GM19395 (cell line): ENCODE data around the gene AMBP.

ENCODE experiments used
- ATAC-seq: cut with Tn5 transposase; IDR thresholded peaks from one replicate; pipeline ENCODE4 v1.9.1; 2021; ENCODE audit warnings: mild to moderate bottlenecking, moderate library complexity; ENCODE audit not compliant: unreplicated experiment

Gene AMBP

GRCh38 chr9:114078021-114078780 lies at the start of gene AMBP:
Gene AMBP (minus strand): TSS chr9:114078300. CDS start chr9:114078209, 91 bp downstream.
- ATAC-seq = no peak

GRCh38 chr9:114126247-114127060 lies 48.4 kb upstream of the AMBP start:
- ATAC-seq = no peak

DNA sequence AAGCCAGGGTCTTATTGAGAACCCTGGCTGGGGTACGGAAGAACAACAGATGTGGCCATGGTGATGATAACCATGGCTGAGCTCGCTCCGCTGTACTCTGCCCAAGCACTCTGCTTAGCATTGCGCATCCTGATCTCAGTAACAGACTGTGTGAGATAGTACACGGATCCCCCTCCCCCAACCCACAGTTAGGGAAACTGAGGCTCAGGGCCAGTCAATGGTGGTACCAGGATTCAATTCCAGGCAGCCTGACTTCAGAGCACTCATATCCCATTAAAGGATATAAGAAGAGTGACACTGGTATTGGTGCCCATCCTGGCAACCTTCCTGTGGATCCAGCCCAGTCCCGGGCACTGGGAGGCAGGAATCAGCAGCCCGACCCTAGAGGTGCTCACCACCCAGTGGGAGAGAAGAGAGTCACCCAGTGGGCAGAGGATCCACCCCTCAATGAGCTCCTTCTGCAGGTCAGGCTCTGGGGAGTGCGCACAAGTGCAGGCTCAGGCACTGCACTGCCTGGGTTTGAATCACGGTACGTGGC lies 47.4 kb upstream of the AMBP start:
- no peak for ATAC-seq

DNA sequence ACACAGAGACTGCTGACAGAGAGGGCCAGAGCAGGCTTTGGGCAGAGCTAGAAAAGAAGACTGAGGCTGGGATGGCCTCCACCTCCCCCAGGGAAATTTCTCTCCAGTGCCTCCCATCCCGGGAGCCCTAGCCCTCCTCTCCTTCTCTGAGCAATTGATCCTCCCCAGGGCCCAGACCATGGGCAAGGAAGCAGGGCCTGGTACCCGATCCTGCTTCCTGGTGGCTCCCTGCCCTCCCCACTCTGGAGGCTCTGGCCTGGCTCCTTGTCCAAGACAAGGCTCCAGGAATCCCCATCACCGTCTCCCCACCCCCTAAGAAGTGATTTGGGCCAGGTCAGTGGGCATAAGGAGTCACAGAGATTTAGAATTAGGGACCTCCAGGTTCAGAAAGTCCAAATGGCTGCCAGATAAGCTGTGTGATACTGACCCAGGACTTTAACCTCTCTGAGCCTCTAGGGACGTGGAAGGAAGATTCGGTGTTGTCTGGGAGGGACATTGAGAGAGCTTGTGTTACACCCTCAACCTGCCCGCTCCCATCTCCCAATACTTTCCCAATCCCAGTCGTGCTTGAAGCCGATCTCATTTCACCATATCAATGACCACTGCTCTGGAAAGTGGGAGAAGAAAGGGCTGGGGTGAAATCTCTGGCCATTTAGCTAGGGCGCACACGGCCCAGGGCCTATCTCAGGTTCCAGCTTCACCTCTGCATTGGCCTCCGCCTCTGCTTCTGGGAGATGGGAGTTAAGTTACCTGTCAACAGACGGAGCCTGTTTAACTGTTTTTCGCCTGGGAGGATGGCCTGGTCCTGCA lies 46.8 kb upstream of the AMBP start:
- no peak for ATAC-seq

- ATAC-seq = no peak
Measured at GRCh38 chr9:114124138-114124537, 46.0 kb upstream of the AMBP start.

- no peak for ATAC-seq
Measured at GRCh38 chr9:114123031-114123977, 45.2 kb upstream of the AMBP start.

DNA sequence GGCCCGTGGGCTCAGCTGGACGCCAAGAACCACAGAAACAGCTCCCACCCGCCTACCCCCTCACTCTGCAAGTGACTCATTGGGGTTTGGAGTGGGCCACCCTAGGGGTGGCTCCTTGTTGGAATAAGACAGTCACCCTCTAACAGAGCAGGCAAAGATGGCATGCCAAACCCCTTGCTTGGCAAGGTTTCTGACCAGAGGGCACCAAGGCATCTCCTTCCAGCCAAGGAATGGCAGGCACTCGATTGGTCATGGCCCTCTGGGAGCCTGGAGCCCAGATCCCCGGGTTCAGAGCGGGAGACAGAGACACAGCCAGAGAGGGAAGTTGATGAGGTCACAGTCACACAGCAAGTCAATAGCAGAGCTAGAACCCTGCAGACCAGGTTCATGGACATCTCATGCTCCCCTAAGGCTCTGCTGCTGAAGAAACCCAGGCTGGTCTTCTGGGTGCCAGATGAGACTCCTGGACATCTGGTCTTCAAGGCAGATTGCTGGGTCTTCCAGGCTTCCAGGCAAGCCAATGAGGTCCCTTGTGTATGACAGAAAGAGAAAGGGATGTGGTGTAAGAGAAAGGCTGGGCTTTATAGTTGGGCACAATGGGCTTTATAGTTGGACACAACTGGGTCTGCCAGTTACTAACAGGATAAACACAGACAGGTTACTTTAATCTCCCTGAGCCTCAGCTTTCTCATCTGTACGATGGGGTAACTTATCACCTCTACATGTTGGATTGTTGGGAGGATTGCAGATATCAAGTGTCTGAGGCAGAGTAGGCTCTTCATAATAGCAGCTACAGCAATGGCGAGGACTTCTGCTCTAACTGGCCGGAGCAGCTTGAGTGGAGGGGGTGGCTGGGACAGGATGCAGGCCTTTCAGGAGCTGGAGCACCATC lies 44.3 kb upstream of the AMBP start:
- ATAC-seq = no peak

- no peak for ATAC-seq
Measured at GRCh38 chr9:114121227-114122135, 43.4 kb upstream of the AMBP start.

- no peak for ATAC-seq
Measured at GRCh38 chr9:114120192-114121014, 42.3 kb upstream of the AMBP start.

GRCh38 chr9:114119242-114120191 lies 41.4 kb upstream of the AMBP start:
- ATAC-seq = no peak

- ATAC-seq = no peak
Measured at GRCh38 chr9:114117996-114118830, 40.1 kb upstream of the AMBP start.

- no peak for ATAC-seq
Measured at GRCh38 chr9:114117614-114117995, 39.5 kb upstream of the AMBP start.

GRCh38 chr9:114116126-114116747 lies 38.1 kb upstream of the AMBP start:
- no peak for ATAC-seq

DNA sequence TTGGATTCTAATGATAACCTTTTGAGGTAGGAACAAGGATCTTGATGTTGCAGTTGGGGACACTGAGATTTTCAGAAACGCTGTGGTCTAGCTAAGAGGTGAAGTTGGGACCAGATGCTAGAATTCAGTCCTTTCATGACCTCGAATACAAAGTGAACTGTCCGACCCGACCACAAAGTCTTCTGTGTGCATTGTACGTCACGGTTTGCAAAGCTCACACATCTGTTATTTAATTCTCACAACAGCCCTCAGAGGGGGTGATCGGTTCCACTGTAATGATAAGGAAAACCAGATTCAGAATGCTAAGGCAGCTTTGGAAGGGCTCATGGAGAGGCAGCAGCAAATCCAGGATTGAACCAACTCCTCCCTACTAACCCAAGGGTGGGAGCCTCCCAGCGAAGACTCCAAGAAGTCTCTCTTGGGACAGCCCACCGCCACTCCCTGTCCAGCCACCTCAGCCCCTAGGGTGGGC lies 37.6 kb upstream of the AMBP start:
- no peak for ATAC-seq

- ATAC-seq = no peak
Measured at GRCh38 chr9:114114364-114114763, 36.3 kb upstream of the AMBP start.
